K562 (cell line): ENCODE data around the gene MYLK4. TPM values are rescaled to one million over a fixed set of nuclear protein-coding genes. Genes with fewer than 3 reads are reported as not detected.

Experiments used
- SMARCA4 ChIP-seq: fragments of 450-650 bp; IDR thresholded peaks from 2 replicates; pipeline ENCODE4 v1.6.1; 2016
- ZBTB9 ChIP-seq: fragments of 450-650 bp; formaldehyde crosslinking; IDR thresholded peaks from 2 replicates; pipeline ENCODE4 v1.4.0; 2020; ENCODE audit warnings: mild to moderate bottlenecking, moderate library complexity
- ZNF280B ChIP-seq: fragments of 250-450 bp; sonication (Bioruptor Pico); IDR thresholded peaks from 2 replicates; pipeline ENCODE4 v1.5.1; 2021; ENCODE audit warnings: mild to moderate bottlenecking
- polyA plus RNA-seq, 8 experiments: library from polyadenylated mRNA; depleted of rRNA in 4 of 8; stranded (reverse) in 5 of 8; unstranded in 3 of 8; fragments of >200 nt; fragmentation: Nextera tagmentation in 2 of 8; fragmentation: Illumina TruSeq in 1 of 8; extraction: Ambion mirVana in 2 of 8; extraction: Trizol in 1 of 8; gene quantifications; 2 replicates each; pipeline versions ENCODE4 v1.2.1 to v1.2.3, GENCODE V29; 2011 to 2014; ENCODE audit warnings: inconsistent platforms in 1 of 8, missing spikeins in 1 of 8
- total RNA-seq, 7 experiments: library from RNA; depleted of rRNA in 6 of 7; stranded (reverse); fragments of >200 nt in 6 of 7; fragmentation: Illumina TruSeq in 2 of 7; extraction: Trizol in 2 of 7; gene quantifications; 2 replicates each; pipeline versions ENCODE4 v1.2.1 to v1.2.3, GENCODE V29; 2011 to 2021; ENCODE audit warnings: low replicate concordance in 1 of 7
- TF ChIP-seq, protein P1 (sequence below): fragments of 450-650 bp; IDR thresholded peaks from 2 replicates; pipeline ENCODE4 v1.6.1; 2016; ENCODE audit warnings: mild to moderate bottlenecking, moderate library complexity
- TF ChIP-seq, protein P2 (sequence below), 2 experiments: fragments of 450-650 bp; conservative IDR thresholded peaks; 2 replicates each; pipeline ENCODE4 v1.6.1; 2017; ENCODE audit warnings: mild to moderate bottlenecking in 2 of 2, moderate library complexity in 2 of 2

The MYLK4 gene
- total and polyA plus RNA-seq, 9 of the 15 experiments (the other 6 are each of a cell fraction or from before 2014, with no cell fraction given) = 0.01 to 0.15 (median 0.06) TPM

DNA sequence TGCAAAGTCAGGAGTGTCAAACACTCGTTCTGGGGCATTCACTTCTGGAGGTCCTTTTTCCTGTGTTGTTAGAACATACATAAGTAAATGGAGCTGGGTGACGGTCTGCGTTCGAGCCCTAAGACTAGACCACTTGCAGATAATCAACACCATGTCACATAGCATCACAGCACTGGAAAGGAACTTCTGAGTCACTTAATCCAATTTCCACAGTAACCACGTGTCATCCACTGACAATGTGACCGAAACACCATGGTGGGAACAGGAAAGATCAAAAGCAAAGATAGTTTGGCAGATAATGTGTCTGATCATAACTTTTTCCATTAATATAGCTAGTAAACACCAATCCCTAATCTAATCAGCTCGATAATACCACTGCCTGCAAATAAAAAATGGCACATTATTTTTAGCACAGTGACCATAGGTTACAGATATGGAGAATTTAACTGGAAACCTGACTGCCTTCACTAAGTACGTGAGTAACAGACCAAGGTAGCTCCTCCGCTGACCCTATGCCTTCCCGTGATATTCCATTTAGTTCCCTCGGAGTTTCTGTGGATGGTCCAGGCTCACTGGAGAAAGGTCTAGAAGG lies 49.3 kb upstream of the MYLK4 start (continued):
- TF ChIP-seq, protein P1, sequence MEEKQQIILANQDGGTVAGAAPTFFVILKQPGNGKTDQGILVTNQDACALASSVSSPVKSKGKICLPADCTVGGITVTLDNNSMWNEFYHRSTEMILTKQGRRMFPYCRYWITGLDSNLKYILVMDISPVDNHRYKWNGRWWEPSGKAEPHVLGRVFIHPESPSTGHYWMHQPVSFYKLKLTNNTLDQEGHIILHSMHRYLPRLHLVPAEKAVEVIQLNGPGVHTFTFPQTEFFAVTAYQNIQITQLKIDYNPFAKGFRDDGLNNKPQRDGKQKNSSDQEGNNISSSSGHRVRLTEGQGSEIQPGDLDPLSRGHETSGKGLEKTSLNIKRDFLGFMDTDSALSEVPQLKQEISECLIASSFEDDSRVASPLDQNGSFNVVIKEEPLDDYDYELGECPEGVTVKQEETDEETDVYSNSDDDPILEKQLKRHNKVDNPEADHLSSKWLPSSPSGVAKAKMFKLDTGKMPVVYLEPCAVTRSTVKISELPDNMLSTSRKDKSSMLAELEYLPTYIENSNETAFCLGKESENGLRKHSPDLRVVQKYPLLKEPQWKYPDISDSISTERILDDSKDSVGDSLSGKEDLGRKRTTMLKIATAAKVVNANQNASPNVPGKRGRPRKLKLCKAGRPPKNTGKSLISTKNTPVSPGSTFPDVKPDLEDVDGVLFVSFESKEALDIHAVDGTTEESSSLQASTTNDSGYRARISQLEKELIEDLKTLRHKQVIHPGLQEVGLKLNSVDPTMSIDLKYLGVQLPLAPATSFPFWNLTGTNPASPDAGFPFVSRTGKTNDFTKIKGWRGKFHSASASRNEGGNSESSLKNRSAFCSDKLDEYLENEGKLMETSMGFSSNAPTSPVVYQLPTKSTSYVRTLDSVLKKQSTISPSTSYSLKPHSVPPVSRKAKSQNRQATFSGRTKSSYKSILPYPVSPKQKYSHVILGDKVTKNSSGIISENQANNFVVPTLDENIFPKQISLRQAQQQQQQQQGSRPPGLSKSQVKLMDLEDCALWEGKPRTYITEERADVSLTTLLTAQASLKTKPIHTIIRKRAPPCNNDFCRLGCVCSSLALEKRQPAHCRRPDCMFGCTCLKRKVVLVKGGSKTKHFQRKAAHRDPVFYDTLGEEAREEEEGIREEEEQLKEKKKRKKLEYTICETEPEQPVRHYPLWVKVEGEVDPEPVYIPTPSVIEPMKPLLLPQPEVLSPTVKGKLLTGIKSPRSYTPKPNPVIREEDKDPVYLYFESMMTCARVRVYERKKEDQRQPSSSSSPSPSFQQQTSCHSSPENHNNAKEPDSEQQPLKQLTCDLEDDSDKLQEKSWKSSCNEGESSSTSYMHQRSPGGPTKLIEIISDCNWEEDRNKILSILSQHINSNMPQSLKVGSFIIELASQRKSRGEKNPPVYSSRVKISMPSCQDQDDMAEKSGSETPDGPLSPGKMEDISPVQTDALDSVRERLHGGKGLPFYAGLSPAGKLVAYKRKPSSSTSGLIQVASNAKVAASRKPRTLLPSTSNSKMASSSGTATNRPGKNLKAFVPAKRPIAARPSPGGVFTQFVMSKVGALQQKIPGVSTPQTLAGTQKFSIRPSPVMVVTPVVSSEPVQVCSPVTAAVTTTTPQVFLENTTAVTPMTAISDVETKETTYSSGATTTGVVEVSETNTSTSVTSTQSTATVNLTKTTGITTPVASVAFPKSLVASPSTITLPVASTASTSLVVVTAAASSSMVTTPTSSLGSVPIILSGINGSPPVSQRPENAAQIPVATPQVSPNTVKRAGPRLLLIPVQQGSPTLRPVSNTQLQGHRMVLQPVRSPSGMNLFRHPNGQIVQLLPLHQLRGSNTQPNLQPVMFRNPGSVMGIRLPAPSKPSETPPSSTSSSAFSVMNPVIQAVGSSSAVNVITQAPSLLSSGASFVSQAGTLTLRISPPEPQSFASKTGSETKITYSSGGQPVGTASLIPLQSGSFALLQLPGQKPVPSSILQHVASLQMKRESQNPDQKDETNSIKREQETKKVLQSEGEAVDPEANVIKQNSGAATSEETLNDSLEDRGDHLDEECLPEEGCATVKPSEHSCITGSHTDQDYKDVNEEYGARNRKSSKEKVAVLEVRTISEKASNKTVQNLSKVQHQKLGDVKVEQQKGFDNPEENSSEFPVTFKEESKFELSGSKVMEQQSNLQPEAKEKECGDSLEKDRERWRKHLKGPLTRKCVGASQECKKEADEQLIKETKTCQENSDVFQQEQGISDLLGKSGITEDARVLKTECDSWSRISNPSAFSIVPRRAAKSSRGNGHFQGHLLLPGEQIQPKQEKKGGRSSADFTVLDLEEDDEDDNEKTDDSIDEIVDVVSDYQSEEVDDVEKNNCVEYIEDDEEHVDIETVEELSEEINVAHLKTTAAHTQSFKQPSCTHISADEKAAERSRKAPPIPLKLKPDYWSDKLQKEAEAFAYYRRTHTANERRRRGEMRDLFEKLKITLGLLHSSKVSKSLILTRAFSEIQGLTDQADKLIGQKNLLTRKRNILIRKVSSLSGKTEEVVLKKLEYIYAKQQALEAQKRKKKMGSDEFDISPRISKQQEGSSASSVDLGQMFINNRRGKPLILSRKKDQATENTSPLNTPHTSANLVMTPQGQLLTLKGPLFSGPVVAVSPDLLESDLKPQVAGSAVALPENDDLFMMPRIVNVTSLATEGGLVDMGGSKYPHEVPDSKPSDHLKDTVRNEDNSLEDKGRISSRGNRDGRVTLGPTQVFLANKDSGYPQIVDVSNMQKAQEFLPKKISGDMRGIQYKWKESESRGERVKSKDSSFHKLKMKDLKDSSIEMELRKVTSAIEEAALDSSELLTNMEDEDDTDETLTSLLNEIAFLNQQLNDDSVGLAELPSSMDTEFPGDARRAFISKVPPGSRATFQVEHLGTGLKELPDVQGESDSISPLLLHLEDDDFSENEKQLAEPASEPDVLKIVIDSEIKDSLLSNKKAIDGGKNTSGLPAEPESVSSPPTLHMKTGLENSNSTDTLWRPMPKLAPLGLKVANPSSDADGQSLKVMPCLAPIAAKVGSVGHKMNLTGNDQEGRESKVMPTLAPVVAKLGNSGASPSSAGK = peak; percentile 44
- TF ChIP-seq ZBTB9 (CRISPR knock-in tag) (0 out of 2 replicates have a peak, but pooled peaks have one; percentile 36), SMARCA4 (peak; percentile 57; the same call in 1 of the 2 replicates), ZNF280B (CRISPR knock-in tag) (no peak)
- TF ChIP-seq, protein P2, sequence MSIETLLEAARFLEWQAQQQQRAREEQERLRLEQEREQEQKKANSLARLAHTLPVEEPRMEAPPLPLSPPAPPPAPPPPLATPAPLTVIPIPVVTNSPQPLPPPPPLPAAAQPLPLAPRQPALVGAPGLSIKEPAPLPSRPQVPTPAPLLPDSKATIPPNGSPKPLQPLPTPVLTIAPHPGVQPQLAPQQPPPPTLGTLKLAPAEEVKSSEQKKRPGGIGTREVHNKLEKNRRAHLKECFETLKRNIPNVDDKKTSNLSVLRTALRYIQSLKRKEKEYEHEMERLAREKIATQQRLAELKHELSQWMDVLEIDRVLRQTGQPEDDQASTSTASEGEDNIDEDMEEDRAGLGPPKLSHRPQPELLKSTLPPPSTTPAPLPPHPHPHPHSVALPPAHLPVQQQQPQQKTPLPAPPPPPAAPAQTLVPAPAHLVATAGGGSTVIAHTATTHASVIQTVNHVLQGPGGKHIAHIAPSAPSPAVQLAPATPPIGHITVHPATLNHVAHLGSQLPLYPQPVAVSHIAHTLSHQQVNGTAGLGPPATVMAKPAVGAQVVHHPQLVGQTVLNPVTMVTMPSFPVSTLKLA (conservative IDR thresholded peaks at IDR 0.05) = peak in 1 of 2 experiments; percentile 57; a peak in 2 of 4 replicates
- TF ChIP-seq, all 486 proteins: peak for 30
